Endothelial cell of umbilical vein (primary cell): ENCODE results near the gene SLAIN2. TPM values are rescaled to one million over a fixed set of nuclear protein-coding genes. Genes with fewer than 3 reads are reported as not detected.
"Not testable (repeated sequence)": the region's sequence is repeated elsewhere in the genome, so short reads cannot be mapped to it uniquely, and the experiment has no call there.

Experiments used
- BruUV-seq: library from RNA; stranded (reverse); fragments of 400-500 nt; replicated peaks from 2 replicates; lab custom pipeline; 2021; lab: Mats Ljungman, UMichigan
- CTCF ChIA-PET: fragments of 300-600, 350-600 bp; sonication (Branson Sonifier 250); formaldehyde crosslinking; loops from one replicate; lab custom pipeline; 2021; ENCODE audit warnings: antibody characterized with exemption, inconsistent platforms; lab: Charles Lee
- POLR2A ChIA-PET: fragments of 300-600, 350-600 bp; sonication (Branson Sonifier 250); formaldehyde crosslinking; loops from one replicate; lab custom pipeline; 2021; ENCODE audit warnings: antibody characterized with exemption, inconsistent platforms; lab: Charles Lee
- DNase-seq: peaks from one replicate; pipeline ENCODE4 v3.0.0-alpha.2; 2011; ENCODE audit warnings: low read depth, low spot score
- FAIRE-seq: peaks from 2 replicates; lab custom pipeline; 2011; peaks lifted over from hg19 to GRCh38; lab: Jason Lieb, UNC
- H2AFZ ChIP-seq: 2 replicates; pipeline ENCODE4 v1.6.0; 2012; ENCODE audit warnings: low read depth, low read length, control low read depth, inconsistent platforms
- H3K27ac ChIP-seq: 2 replicates; pipeline ENCODE4 v1.5.1; 2011; ENCODE audit warnings: low read depth, mild to moderate bottlenecking, control low read depth, low read length, moderate library complexity; ENCODE audit not compliant: insufficient read depth
- H3K27me3 ChIP-seq, 2 experiments: 2 replicates each; pipeline versions ENCODE4 v1.6.0 to v1.6.1; 2011; ENCODE audit warnings: low read length in 2 of 2, mixed read lengths in 1 of 2; ENCODE audit not compliant: control insufficient read depth in 2 of 2, insufficient read depth in 2 of 2
- H3K36me3 ChIP-seq, 2 experiments: 2 replicates in 1 of 2; 3 replicates in 1 of 2; pipeline ENCODE4 v1.5.1; 2011; ENCODE audit warnings: low read length in 2 of 2, mild to moderate bottlenecking in 1 of 2, moderate library complexity in 1 of 2; ENCODE audit not compliant: control insufficient read depth in 2 of 2, insufficient read depth in 2 of 2; ENCODE audit errors: extremely low read depth in 1 of 2
- H3K4me1 ChIP-seq: 3 replicates; pipeline ENCODE4 v1.5.1; 2011; ENCODE audit warnings: mild to moderate bottlenecking, low read length; ENCODE audit not compliant: control insufficient read depth, insufficient read depth; ENCODE audit errors: extremely low read depth
- H3K4me2 ChIP-seq: 2 replicates; pipeline ENCODE4 v1.6.1; 2011; ENCODE audit warnings: low read length, control low read depth, mixed read lengths; ENCODE audit not compliant: insufficient read depth
- H3K4me3 ChIP-seq, 3 experiments: fragments of 200-600 bp in 1 of 3; sonication (generic), shearing (Covaris generic) in 1 of 3; replicated peaks in 1 of 3; 2 replicates each; pipeline ENCODE4 v1.5.1; 2011 to 2016; ENCODE audit warnings: control low read depth in 3 of 3, low read length in 3 of 3, mild to moderate bottlenecking in 2 of 3, inconsistent platforms in 1 of 3, low read depth in 1 of 3, moderate library complexity in 1 of 3; ENCODE audit not compliant: insufficient read depth in 1 of 3
- H3K79me2 ChIP-seq: 2 replicates; pipeline ENCODE4 v1.6.0; 2012; ENCODE audit warnings: low read length, inconsistent platforms; ENCODE audit not compliant: control insufficient read depth, insufficient read depth
- H3K9ac ChIP-seq: replicated peaks from 2 replicates; pipeline ENCODE3; 2011; ENCODE audit warnings: low read length, control low read depth; ENCODE audit not compliant: insufficient read depth; ENCODE audit errors: extremely low read depth
- H3K9me1 ChIP-seq: replicated peaks from 3 replicates; pipeline ENCODE4 v1.6.0; 2011; ENCODE audit warnings: mild to moderate bottlenecking, low read length; ENCODE audit not compliant: control insufficient read depth, insufficient read depth; ENCODE audit errors: extremely low read depth
- H3K9me3 ChIP-seq: replicated peaks from 2 replicates; pipeline ENCODE4 v1.5.1; 2012; ENCODE audit warnings: low read length, inconsistent platforms; ENCODE audit not compliant: control insufficient read depth, insufficient read depth
- H4K20me1 ChIP-seq: replicated peaks from 2 replicates; pipeline ENCODE3; 2011; ENCODE audit warnings: mild to moderate bottlenecking, low read length; ENCODE audit not compliant: control insufficient read depth, insufficient read depth; ENCODE audit errors: extremely low read depth
- CTCF ChIP-seq, 2 donors: IDR thresholded peaks; 1 replicate in 1 of 2; 2 replicates in 1 of 2; pipeline ENCODE4 v1.5.1; 2011; ENCODE audit warnings: low read length in 2 of 2, mild to moderate bottlenecking in 2 of 2, moderate library complexity in 2 of 2, control low read depth in 1 of 2, inconsistent platforms in 1 of 2, low read depth in 1 of 2; ENCODE audit not compliant: insufficient read depth in 1 of 2; ENCODE audit errors: extremely low read depth in 1 of 2
- EZH2 ChIP-seq: IDR thresholded peaks from 2 replicates; pipeline ENCODE4 v1.6.1; 2012; ENCODE audit warnings: borderline replicate concordance, low read depth, mild to moderate bottlenecking, moderate library complexity, low read length, inconsistent platforms; ENCODE audit not compliant: severe bottlenecking
- FOS ChIP-seq: IDR thresholded peaks from 2 replicates; pipeline ENCODE4 v1.6.1; 2011; ENCODE audit warnings: mild to moderate bottlenecking, low read length, moderate library complexity, borderline replicate concordance; ENCODE audit not compliant: insufficient read depth
- GATA2 ChIP-seq: IDR thresholded peaks from 2 replicates; pipeline ENCODE4 v1.7.0; 2011; ENCODE audit warnings: low read depth, mild to moderate bottlenecking, moderate library complexity, mixed read lengths, low read length; ENCODE audit not compliant: insufficient read length, insufficient read depth
- JUN ChIP-seq: IDR thresholded peaks from 2 replicates; pipeline ENCODE4 v1.6.1; 2011; ENCODE audit warnings: borderline replicate concordance, low read depth; ENCODE audit not compliant: insufficient read length, insufficient read depth
- MAX ChIP-seq: IDR thresholded peaks from 2 replicates; pipeline ENCODE4 v1.6.1; 2011; ENCODE audit not compliant: insufficient read depth, insufficient read length
- MYC ChIP-seq: IDR thresholded peaks from one replicate; pipeline ENCODE4 v1.6.1; 2011; ENCODE audit warnings: mild to moderate bottlenecking, low read depth, low read length
- POLR2A ChIP-seq: IDR thresholded peaks from 2 replicates; pipeline ENCODE4 v1.6.1; 2012; ENCODE audit warnings: low read depth, mild to moderate bottlenecking, control low read depth, low read length
- POLR2AphosphoS5 ChIP-seq: IDR thresholded peaks from 2 replicates; pipeline ENCODE4 v1.6.1; 2012; ENCODE audit warnings: low read depth, mild to moderate bottlenecking, control low read depth, low read length, moderate library complexity; ENCODE audit not compliant: insufficient read depth
- dilution Hi-C: fragments of 300-500 bp; cut with MboI; formaldehyde crosslinking; loops from one replicate; pipeline ENCODE4 v1.15.0; 2019; ENCODE audit warnings: low sequenced_read_pairs; ENCODE audit not compliant: extremely low pct_ligation_motif_present
- intact Hi-C: fragments of 100-400 bp; cut with micrococcal nuclease; formaldehyde crosslinking; loops from one replicate; pipeline ENCODE4 v1.10.0; 2022
- polyA plus RNA-seq, 4 experiments: library from polyadenylated mRNA; depleted of rRNA in 3 of 4; stranded (reverse) in 3 of 4; unstranded in 1 of 4; fragments of >200 nt; gene quantifications; 2 replicates each; pipeline versions ENCODE4 v1.2.1 to v1.2.3, GENCODE V29; 2011 to 2012; ENCODE audit warnings: missing spikeins in 1 of 4
- total RNA-seq: library from RNA; stranded (reverse); gene quantifications from 2 replicates; pipeline ENCODE4 v1.2.3, GENCODE V29; 2021

The SLAIN2 gene
- total and polyA plus RNA-seq, 2 donors (not counting 3 experiments of a cell fraction or from before 2014, with no cell fraction given), result 27.4 to 49.5 TPM

GRCh38 chr4:48436318-48436717 lies 95.0 kb downstream of the SLAIN2 start:
- peaks cover 0 to 3% of the 10 kb centered on the region in 2 experiments for H3K27me3 ChIP-seq
- dilution Hi-C loops, result no loop called here
- H3K27ac ChIP-seq, result no peak overlapping the region
- no peak overlapping the region for H2AFZ ChIP-seq
- no peak overlapping the region for H3K9ac ChIP-seq
- H3K79me2 ChIP-seq, result no peaks in the 10 kb centered on the region
- no peak overlapping the region for H3K4me3 ChIP-seq
- POLR2A ChIA-PET, result no interaction called here
- TF ChIP-seq POLR2A, result no peak
- intact Hi-C loops, result no loop called here
- H4K20me1 ChIP-seq, result no peaks in the 10 kb centered on the region
- no peaks in the 10 kb centered on the region for H3K4me1 ChIP-seq
- FAIRE-seq, result no peak
- no peaks in the 10 kb centered on the region for H3K36me3 ChIP-seq
- CTCF ChIA-PET, result interaction anchor here (1.1 kb wide), 1 partner anchor 9 kb away, joined by 5 read pairs; no protein-coding TSS in a partner anchor
- H3K9me1 ChIP-seq, result no peaks in the 10 kb centered on the region
- BruUV-seq, result no TSS peak
- no peaks in the 10 kb centered on the region for H3K9me3 ChIP-seq
- no peak for DNase-seq
- H3K4me2 ChIP-seq, result no peak overlapping the region

- FAIRE-seq (no peak), DNase-seq (no peak)
- peaks cover 0 to 3% of the 10 kb centered on the region in 2 experiments for H3K27me3 ChIP-seq
- no peak overlapping the region for H3K27ac ChIP-seq
- no peaks in the 10 kb centered on the region for H3K79me2 ChIP-seq
- no TSS peak for BruUV-seq
- POLR2A ChIA-PET, result no interaction called here
- no peak for TF ChIP-seq POLR2A
- no peak for TF ChIP-seq POLR2AphosphoS5
- TF ChIP-seq MAX, result no peak
- TF ChIP-seq JUN, result no peak
- TF ChIP-seq GATA2, result no peak
- TF ChIP-seq MYC, result no peak
- no peak for TF ChIP-seq EZH2
- TF ChIP-seq FOS, result no peak
- no peak for TF ChIP-seq CTCF (IDR thresholded peaks at IDR 0.05; ENCODE audit: extremely low read depth in 1 of 2, insufficient read depth in 1 of 2, low read depth in 1 of 2, low read length in 2 of 2)
- no peak overlapping the region for H3K9ac ChIP-seq
- dilution Hi-C loops, result no loop called here
- CTCF ChIA-PET, result no interaction called here
- no peaks in the 10 kb centered on the region for H3K4me1 ChIP-seq
- H3K4me2 ChIP-seq, result no peak overlapping the region
- no peak overlapping the region for H2AFZ ChIP-seq
- H3K9me1 ChIP-seq, result no peaks in the 10 kb centered on the region
- H3K36me3 ChIP-seq, result no peaks in the 10 kb centered on the region
- intact Hi-C loops, result no loop called here
- H3K4me3 ChIP-seq, result no peak overlapping the region
- no peaks in the 10 kb centered on the region for H4K20me1 ChIP-seq
- no peaks in the 10 kb centered on the region for H3K9me3 ChIP-seq
Measured at GRCh38 chr4:48439988-48440387, 98.7 kb downstream of the SLAIN2 start.

- intact Hi-C loops, H3K4me3 ChIP-seq, H4K20me1 ChIP-seq, H3K27ac ChIP-seq, H3K27me3 ChIP-seq, H3K36me3 ChIP-seq, FAIRE-seq, H2AFZ ChIP-seq, H3K4me2 ChIP-seq, H3K9ac ChIP-seq, H3K9me1 ChIP-seq, DNase-seq, H3K9me3 ChIP-seq, dilution Hi-C loops, H3K4me1 ChIP-seq, BruUV-seq, H3K79me2 ChIP-seq, POLR2A ChIA-PET: not testable (repeated sequence)
- CTCF ChIA-PET, result interaction anchor here (1.2 to 1.8 kb wide), 2 partner anchors 34 to 106 kb away, joined by 3 to 5 read pairs; no protein-coding TSS in a partner anchor
Measured at GRCh38 chr4:48440914-48441313, 99.6 kb downstream of the SLAIN2 start.
